ENCODE data around the gene SEMA6A.

DNA sequence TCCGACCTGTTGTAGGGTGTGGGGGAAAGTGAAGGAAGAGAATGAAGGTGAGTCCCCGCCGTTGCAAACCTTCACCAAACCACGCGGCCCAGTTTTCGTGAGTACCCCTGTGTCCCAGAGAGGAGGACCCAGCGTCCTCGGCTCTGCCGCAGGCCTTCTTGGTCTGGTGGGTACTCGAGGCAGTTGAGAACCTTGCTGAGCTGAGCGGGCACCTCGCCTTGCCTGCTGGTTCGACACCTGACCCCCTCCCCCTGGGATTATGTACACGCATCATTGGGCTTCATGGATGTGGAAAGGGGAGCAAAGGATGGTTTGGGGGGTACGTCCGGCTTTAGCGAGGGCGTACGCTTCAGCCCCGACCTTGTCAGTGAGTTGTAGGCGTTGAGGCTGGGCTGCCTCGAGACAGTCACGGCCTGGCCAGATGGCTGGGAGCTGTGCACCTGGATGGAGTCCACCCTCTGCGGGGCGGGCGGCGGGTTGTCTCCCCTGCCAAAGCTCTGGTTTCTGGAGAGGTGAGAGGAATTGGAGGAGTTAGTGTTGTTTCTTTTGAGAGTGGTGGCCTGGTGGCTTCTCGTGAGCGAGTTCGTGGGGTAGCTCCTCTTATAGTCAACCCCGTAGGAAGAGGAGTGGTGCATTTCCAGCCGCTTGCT is 128.1 kb downstream of the SEMA6A start:
- no peak for TF ChIP-seq POLR2A (IDR thresholded peaks at IDR 0.05; ENCODE audit: low read length)
- no peak for TF ChIP-seq GATA1 (IDR thresholded peaks at IDR 0.05; ENCODE audit: low read depth, low read length)
